NCI-H69 (cell line): Measurements from ENCODE around the gene RBBP9.
"Not testable (repeated sequence)": the region's sequence is repeated elsewhere in the genome, so short reads cannot be mapped to it uniquely, and the experiment has no call there.

Experiments
- DNase-seq: peaks from one replicate; lab custom pipeline; 2025; lab: John Stamatoyannopoulos, UW

The RBBP9 gene

GRCh38 chr20:18496740-18497592 lies at the start of gene RBBP9:
RBBP9 (minus strand) TSS chr20:18497225; CDS start chr20:18497167, 58 bp downstream.
- DNase-seq, result peak; percentile 95

GRCh38 chr20:18545566-18545965 lies 48.5 kb upstream of the RBBP9 start:
- no peak for DNase-seq

- peak; percentile 99 for DNase-seq
These were observed 46.9 kb upstream of the RBBP9 start for GRCh38 chr20:18543932-18544331.

- DNase-seq, result no peak
These were observed 46.2 kb upstream of the RBBP9 start for GRCh38 chr20:18543216-18543615.

GRCh38 chr20:18541741-18542140 lies 44.7 kb upstream of the RBBP9 start:
- DNase-seq, result no peak

GRCh38 chr20:18537651-18538050 lies 40.6 kb upstream of the RBBP9 start:
- DNase-seq, result no peak

- DNase-seq, result no peak
These were observed 37.1 kb upstream of the RBBP9 start for GRCh38 chr20:18533978-18534644.

- DNase-seq, result no peak
These were observed 36.5 kb upstream of the RBBP9 start for GRCh38 chr20:18533491-18533890.

GRCh38 chr20:18532626-18533025 lies 35.6 kb upstream of the RBBP9 start:
- no peak for DNase-seq

GRCh38 chr20:18529041-18529440 lies 32.0 kb upstream of the RBBP9 start:
- DNase-seq, result no peak

- no peak for DNase-seq
These were observed 30.8 kb upstream of the RBBP9 start for GRCh38 chr20:18527836-18528235.

GRCh38 chr20:18527339-18527738 lies 30.3 kb upstream of the RBBP9 start:
- no peak for DNase-seq

GRCh38 chr20:18526761-18527160 lies 29.7 kb upstream of the RBBP9 start:
- DNase-seq, result not testable (repeated sequence)

GRCh38 chr20:18524646-18525045 lies 27.6 kb upstream of the RBBP9 start:
- no peak for DNase-seq

- no peak for DNase-seq
These were observed 26.0 kb upstream of the RBBP9 start for GRCh38 chr20:18523066-18523465.

GRCh38 chr20:18522066-18522465 lies 25.0 kb upstream of the RBBP9 start:
- DNase-seq, result not testable (repeated sequence)

GRCh38 chr20:18515973-18516372 lies 18.9 kb upstream of the RBBP9 start:
- DNase-seq, result no peak

- no peak for DNase-seq
These were observed 17.1 kb upstream of the RBBP9 start for GRCh38 chr20:18514127-18514526.

- no peak for DNase-seq
These were observed 16.2 kb upstream of the RBBP9 start for GRCh38 chr20:18513208-18513607.

- no peak for DNase-seq
These were observed 14.5 kb upstream of the RBBP9 start for GRCh38 chr20:18511571-18511970.

- DNase-seq, result peak; percentile 99
These were observed 10.5 kb upstream of the RBBP9 start, which contains the start of gene SEC23B for GRCh38 chr20:18507218-18508191. SEC23B (plus strand) TSS chr20:18507940; CDS start chr20:18510836, 2,896 bp downstream.

GRCh38 chr20:18506744-18507143 lies 9.7 kb upstream of the RBBP9 start:
- peak; percentile 50 for DNase-seq
